ENCODE results near the gene POTEG. TPM values are rescaled to one million over a fixed set of nuclear protein-coding genes. Genes with fewer than 3 reads are reported as not detected.
"Not testable (repeated sequence)": the region's sequence is repeated elsewhere in the genome, so short reads cannot be mapped to it uniquely, and the experiment has no call there.

POTEG gene
- not detected for total RNA-seq

DNA sequence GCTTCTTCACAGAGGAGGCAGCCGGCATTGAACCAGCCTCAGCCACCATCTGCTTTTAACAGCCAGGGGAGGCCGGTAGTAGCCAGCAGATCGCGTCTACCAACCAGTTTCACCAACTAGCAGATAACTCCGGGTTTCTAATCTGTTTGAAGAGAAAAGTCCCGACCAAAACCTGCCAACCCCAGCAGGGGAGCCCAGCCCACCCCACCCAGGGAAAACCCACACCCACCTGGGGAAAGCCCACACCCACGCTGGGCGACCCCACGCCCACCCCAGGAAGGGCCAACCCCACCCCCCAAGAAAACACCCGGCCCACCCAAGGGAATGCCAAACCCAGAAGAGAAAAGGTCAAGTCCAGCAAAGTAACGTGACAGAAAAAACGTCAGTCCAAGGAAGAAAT lies at the start of gene POTEG:
POTEG (minus strand) TSS at position 101 of the 400 bp plus-strand sequence; CDS start at position 49, 52 bp downstream.
- CTCF ChIA-PET; H3K4me1 Mint-ChIP-seq (ENCODE audit: low read depth); DNase-seq; POLR2A ChIA-PET; H3K9me3 Mint-ChIP-seq (ENCODE audit: insufficient read depth); H3K27me3 Mint-ChIP-seq (ENCODE audit: low read depth); H3K4me3 Mint-ChIP-seq; ATAC-seq; H3K27ac Mint-ChIP-seq; H3K36me3 Mint-ChIP-seq (ENCODE audit: low read depth): not testable (repeated sequence)

DNA sequence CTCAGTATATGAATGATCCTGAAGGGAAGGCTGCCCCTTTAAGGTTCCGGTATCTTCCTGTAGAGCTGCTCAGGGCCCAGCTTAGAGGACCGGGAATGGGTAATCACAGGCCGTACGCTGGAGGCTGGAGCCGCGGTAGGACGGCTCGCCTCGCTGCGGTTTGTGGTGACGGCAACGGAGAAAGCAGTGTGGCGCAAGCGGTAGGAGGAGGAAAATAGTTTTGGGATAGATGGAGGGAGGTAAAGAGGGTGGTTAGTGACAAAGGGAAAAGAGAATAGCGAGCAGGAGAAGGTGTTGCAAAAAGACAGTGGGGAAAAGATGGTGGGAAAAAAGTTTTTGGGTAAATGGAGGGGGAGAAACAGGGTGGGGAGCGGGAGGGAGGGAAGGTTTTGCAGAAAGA lies 48.0 kb upstream of the POTEG start:
- H3K4me1 Mint-ChIP-seq (ENCODE audit: low read depth); CTCF ChIA-PET; POLR2A ChIA-PET; H3K4me3 Mint-ChIP-seq; H3K36me3 Mint-ChIP-seq (ENCODE audit: low read depth); H3K27ac Mint-ChIP-seq; H3K27me3 Mint-ChIP-seq (ENCODE audit: low read depth); H3K9me3 Mint-ChIP-seq (ENCODE audit: insufficient read depth); ATAC-seq; DNase-seq: not testable (repeated sequence)

- CTCF ChIA-PET; H3K27me3 Mint-ChIP-seq (ENCODE audit: low read depth); H3K4me3 Mint-ChIP-seq; H3K4me1 Mint-ChIP-seq (ENCODE audit: low read depth); H3K27ac Mint-ChIP-seq; DNase-seq; H3K36me3 Mint-ChIP-seq (ENCODE audit: low read depth); H3K9me3 Mint-ChIP-seq (ENCODE audit: insufficient read depth); ATAC-seq; POLR2A ChIA-PET: not testable (repeated sequence)
These were observed 47.3 kb upstream of the POTEG start for GRCh38 chr14:19481421-19481820.

DNA sequence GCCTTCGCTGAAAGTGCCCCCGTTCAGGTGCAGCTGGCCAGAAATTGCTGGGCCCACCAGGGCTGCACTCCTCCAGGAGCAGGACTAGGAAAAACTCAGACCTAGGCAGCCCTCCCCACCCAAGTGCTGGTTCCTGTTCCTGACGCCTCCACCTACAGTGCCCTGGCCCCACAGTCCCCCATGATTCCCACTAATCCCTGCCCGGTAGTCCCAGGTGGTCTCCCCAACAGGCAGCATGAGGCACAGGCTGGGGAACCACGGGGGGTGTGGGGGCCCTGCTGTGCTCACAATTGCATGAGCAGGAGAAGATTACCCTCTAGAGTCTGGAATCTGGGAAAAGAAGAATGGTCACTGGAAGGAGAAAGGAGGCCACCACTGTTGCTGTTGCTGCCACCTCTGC lies 46.4 kb upstream of the POTEG start:
- CTCF ChIA-PET, ATAC-seq: not testable (repeated sequence)

GRCh38 chr14:19445761-19446160 lies 11.6 kb upstream of the POTEG start:
- DNase-seq; H3K27me3 Mint-ChIP-seq (ENCODE audit: low read depth); POLR2A ChIA-PET; H3K36me3 Mint-ChIP-seq (ENCODE audit: low read depth); ATAC-seq; H3K9me3 Mint-ChIP-seq (ENCODE audit: insufficient read depth); H3K27ac Mint-ChIP-seq; H3K4me1 Mint-ChIP-seq (ENCODE audit: low read depth); H3K4me3 Mint-ChIP-seq; CTCF ChIA-PET: not testable (repeated sequence)

More for the DNA sequence above, 46.4 kb upstream of the POTEG start:
- DNase-seq; H3K4me1 Mint-ChIP-seq (ENCODE audit: low read depth); POLR2A ChIA-PET; H3K9me3 Mint-ChIP-seq (ENCODE audit: insufficient read depth); H3K36me3 Mint-ChIP-seq (ENCODE audit: low read depth); H3K27ac Mint-ChIP-seq; H3K4me3 Mint-ChIP-seq; H3K27me3 Mint-ChIP-seq (ENCODE audit: low read depth): not testable (repeated sequence)

- CTCF ChIA-PET; H3K4me1 Mint-ChIP-seq (ENCODE audit: low read depth); H3K4me3 Mint-ChIP-seq; POLR2A ChIA-PET; H3K27me3 Mint-ChIP-seq (ENCODE audit: low read depth); DNase-seq; ATAC-seq; H3K27ac Mint-ChIP-seq; H3K36me3 Mint-ChIP-seq (ENCODE audit: low read depth); H3K9me3 Mint-ChIP-seq (ENCODE audit: insufficient read depth): not testable (repeated sequence)
These were observed 5.7 kb upstream of the POTEG start for GRCh38 chr14:19439826-19440225.

DNA sequence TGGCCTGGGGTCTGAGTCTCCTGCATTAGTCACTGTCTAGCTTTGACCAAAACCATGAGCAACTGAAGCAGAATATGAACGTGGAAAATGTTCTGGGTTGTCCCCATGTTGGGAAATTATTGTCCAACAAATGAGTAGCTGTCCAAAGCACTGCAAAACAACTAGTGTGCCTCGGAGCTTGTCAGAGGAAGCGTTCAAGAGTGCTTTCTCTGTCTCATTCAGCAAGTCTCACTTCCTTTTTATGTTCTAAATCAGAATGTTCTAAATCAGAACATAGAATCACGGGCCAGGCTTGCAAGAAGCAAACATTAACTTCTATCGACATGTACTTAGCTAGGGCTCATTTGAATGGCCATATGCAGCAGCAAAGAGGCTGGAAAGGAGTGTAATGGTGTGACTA lies 5.1 kb upstream of the POTEG start:
- H3K9me3 Mint-ChIP-seq (ENCODE audit: insufficient read depth); H3K4me1 Mint-ChIP-seq (ENCODE audit: low read depth); DNase-seq; H3K36me3 Mint-ChIP-seq (ENCODE audit: low read depth); H3K27ac Mint-ChIP-seq; ATAC-seq; H3K4me3 Mint-ChIP-seq; H3K27me3 Mint-ChIP-seq (ENCODE audit: low read depth); CTCF ChIA-PET; POLR2A ChIA-PET: not testable (repeated sequence)

- H3K27ac Mint-ChIP-seq; DNase-seq; H3K27me3 Mint-ChIP-seq (ENCODE audit: low read depth); H3K36me3 Mint-ChIP-seq (ENCODE audit: low read depth); H3K4me3 Mint-ChIP-seq; H3K9me3 Mint-ChIP-seq (ENCODE audit: insufficient read depth); POLR2A ChIA-PET; H3K4me1 Mint-ChIP-seq (ENCODE audit: low read depth); ATAC-seq; CTCF ChIA-PET: not testable (repeated sequence)
These were observed 2.9 kb upstream of the POTEG start for GRCh38 chr14:19437126-19437443.

- POLR2A ChIA-PET; CTCF ChIA-PET; H3K4me1 Mint-ChIP-seq (ENCODE audit: low read depth); H3K4me3 Mint-ChIP-seq; H3K27me3 Mint-ChIP-seq (ENCODE audit: low read depth); ATAC-seq; H3K27ac Mint-ChIP-seq; DNase-seq; H3K9me3 Mint-ChIP-seq (ENCODE audit: insufficient read depth); H3K36me3 Mint-ChIP-seq (ENCODE audit: low read depth): not testable (repeated sequence)
These were observed 2.4 kb upstream of the POTEG start for GRCh38 chr14:19436311-19437125.

DNA sequence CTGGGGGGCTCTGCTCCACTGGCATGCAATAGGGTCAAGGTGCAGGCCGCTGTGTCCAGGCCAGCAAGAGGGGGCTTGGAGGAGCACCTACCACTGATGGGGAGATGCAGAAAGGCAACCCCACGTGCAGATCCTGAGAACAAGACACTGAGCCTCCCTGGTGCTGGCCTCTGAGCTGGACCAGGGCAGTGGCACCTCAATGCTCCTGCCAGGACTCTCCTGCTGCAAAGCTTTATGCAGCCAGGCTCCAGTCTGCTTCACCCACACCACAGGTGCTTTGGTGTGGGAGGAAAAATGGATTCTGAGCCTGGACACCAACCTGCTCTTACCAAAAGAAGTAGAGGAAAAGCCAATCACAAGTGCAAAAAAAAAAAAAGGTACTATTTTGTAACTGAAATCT lies 1.7 kb upstream of the POTEG start:
- POLR2A ChIA-PET; H3K27ac Mint-ChIP-seq; ATAC-seq; H3K36me3 Mint-ChIP-seq (ENCODE audit: low read depth); DNase-seq; H3K4me3 Mint-ChIP-seq; H3K4me1 Mint-ChIP-seq (ENCODE audit: low read depth); H3K9me3 Mint-ChIP-seq (ENCODE audit: insufficient read depth); CTCF ChIA-PET; H3K27me3 Mint-ChIP-seq (ENCODE audit: low read depth): not testable (repeated sequence)

GRCh38 chr14:19434891-19435290 lies 750 bp upstream of the POTEG start:
- POLR2A ChIA-PET; H3K4me3 Mint-ChIP-seq; H3K9me3 Mint-ChIP-seq (ENCODE audit: insufficient read depth); H3K36me3 Mint-ChIP-seq (ENCODE audit: low read depth); H3K4me1 Mint-ChIP-seq (ENCODE audit: low read depth); ATAC-seq; H3K27ac Mint-ChIP-seq; CTCF ChIA-PET; H3K27me3 Mint-ChIP-seq (ENCODE audit: low read depth); DNase-seq: not testable (repeated sequence)

- H3K27ac Mint-ChIP-seq; H3K4me1 Mint-ChIP-seq (ENCODE audit: low read depth); DNase-seq; H3K36me3 Mint-ChIP-seq (ENCODE audit: low read depth); ATAC-seq; POLR2A ChIA-PET; H3K27me3 Mint-ChIP-seq (ENCODE audit: low read depth); CTCF ChIA-PET; H3K4me3 Mint-ChIP-seq; H3K9me3 Mint-ChIP-seq (ENCODE audit: insufficient read depth): not testable (repeated sequence)
These were observed 376 bp downstream of the POTEG start for GRCh38 chr14:19433765-19434164.

DNA sequence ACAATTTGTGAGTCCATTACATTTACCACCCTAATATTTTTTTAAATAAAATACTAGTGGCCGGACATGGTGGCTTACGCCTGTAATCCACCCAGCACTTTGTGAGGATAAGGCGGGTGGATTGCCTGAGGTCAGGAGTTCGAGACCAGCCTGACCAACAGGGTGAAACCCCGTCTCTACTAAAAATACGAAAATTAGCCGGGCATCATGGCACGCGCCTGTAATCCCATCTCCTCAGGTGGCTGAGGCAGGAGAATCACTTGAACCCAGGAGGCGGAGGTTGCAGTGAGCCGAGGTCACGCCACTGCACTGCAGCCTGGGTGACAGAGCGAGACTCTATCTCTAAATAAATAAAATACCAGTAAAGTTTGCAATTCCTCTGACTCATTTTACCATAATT lies 25.6 kb downstream of the POTEG start:
- H3K9me3 Mint-ChIP-seq (ENCODE audit: insufficient read depth); H3K27me3 Mint-ChIP-seq (ENCODE audit: low read depth); H3K36me3 Mint-ChIP-seq (ENCODE audit: low read depth); DNase-seq; CTCF ChIA-PET; H3K4me3 Mint-ChIP-seq; H3K4me1 Mint-ChIP-seq (ENCODE audit: low read depth); ATAC-seq; POLR2A ChIA-PET; H3K27ac Mint-ChIP-seq: not testable (repeated sequence)

All from activated CD8-positive, alpha-beta T cell treated with anti-CD3 and anti-CD28 coated beads, Interleukin-2, amount 10 ng/mL, durations not matched to agents 7 days and 5 days (primary cell).